Measurements from ENCODE around the gene KIAA1671.

DNA sequence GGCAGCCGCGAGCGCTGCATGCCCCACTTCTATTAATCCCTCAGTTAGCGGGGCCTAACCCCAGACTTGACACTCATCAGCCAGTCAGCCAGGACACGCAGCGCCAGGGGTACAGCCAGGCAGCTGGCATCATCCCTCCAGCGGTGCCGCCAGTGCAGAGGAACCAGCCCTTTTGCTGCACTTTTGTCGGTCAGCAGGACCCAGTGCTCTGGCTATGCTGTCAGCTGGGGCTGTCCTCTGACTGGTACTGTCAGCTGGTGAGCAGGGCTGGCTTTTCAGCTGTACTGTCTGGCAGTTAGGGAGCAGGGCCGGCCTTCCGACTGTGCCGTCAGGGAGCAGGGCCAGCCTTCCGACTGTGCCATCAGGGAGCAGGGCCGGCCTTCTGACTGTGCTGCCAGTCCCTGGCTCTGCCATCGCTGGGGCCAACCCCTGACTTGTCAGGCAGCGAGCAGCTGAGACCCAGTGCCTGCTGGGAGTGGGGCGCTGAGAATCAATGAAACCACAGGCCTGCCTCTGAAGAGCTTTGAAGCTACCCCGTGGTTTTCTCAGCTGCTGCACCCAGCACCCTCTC lies 115.4 kb downstream of the KIAA1671 start:
- TF ChIP-seq, protein P1, sequence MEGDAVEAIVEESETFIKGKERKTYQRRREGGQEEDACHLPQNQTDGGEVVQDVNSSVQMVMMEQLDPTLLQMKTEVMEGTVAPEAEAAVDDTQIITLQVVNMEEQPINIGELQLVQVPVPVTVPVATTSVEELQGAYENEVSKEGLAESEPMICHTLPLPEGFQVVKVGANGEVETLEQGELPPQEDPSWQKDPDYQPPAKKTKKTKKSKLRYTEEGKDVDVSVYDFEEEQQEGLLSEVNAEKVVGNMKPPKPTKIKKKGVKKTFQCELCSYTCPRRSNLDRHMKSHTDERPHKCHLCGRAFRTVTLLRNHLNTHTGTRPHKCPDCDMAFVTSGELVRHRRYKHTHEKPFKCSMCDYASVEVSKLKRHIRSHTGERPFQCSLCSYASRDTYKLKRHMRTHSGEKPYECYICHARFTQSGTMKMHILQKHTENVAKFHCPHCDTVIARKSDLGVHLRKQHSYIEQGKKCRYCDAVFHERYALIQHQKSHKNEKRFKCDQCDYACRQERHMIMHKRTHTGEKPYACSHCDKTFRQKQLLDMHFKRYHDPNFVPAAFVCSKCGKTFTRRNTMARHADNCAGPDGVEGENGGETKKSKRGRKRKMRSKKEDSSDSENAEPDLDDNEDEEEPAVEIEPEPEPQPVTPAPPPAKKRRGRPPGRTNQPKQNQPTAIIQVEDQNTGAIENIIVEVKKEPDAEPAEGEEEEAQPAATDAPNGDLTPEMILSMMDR (IDR thresholded peaks at IDR 0.05; ENCODE audit: low read length), result no peak
- no peak for TF ChIP-seq EZH2 (IDR thresholded peaks at IDR 0.05; ENCODE audit: borderline replicate concordance, low read length)
